K562 (cell line): ENCODE measurements around the gene ITPR2. TPM values are rescaled to one million over a fixed set of nuclear protein-coding genes. Genes with fewer than 3 reads are reported as not detected.

ENCODE experiments used
- ATAC-seq: fragments of 200-7000 bp; cut with Tn5 transposase; 3 replicates; pipeline ENCODE4 v1.9.1; 2020; ENCODE audit warnings: moderate library complexity
- BruUV-seq: library from RNA; stranded (reverse); fragments of 400-500 nt; replicated peaks from 2 replicates; lab custom pipeline; 2021; lab: Mats Ljungman, UMichigan
- CTCF ChIA-PET: fragments of 300-600 bp; formaldehyde crosslinking; extraction: SDS; loops from one replicate; lab custom pipeline; 2021; ENCODE audit warnings: low intra/inter-chr PET ratio; lab: Yijun Ruan, JAX
- POLR2A ChIA-PET: fragments of 300-600, 350-650 bp; sonication (Branson Sonifier 250); formaldehyde crosslinking; extraction: SDS; loops from one replicate; lab custom pipeline; 2021; ENCODE audit warnings: antibody characterized with exemption, inconsistent platforms; lab: Yijun Ruan, JAX
- DNase-seq, 4 experiments: peaks; one replicate each; pipeline versions ENCODE4 v3.0.0 to v3.0.0-alpha.2; 2011 to 2018; ENCODE audit warnings: low spot score in 3 of 4, mixed read lengths in 3 of 4; ENCODE audit errors: extremely low read depth in 1 of 4
- FAIRE-seq: peaks from 2 replicates; lab custom pipeline; 2011; peaks lifted over from hg19 to GRCh38; lab: Jason Lieb, UNC
- H2AFZ ChIP-seq: 2 replicates; pipeline ENCODE4 v1.6.0; 2011; ENCODE audit warnings: low read depth, low read length, control low read depth, inconsistent platforms
- H3K27ac ChIP-seq: fragments of 200-600 bp; 3 replicates; pipeline ENCODE4 v1.8.0; 2011; ENCODE audit warnings: low read depth, mild to moderate bottlenecking, control low read depth, inconsistent platforms, low read length, moderate library complexity, mixed read lengths; ENCODE audit errors: extremely low read depth
- H3K27me3 ChIP-seq, 2 experiments: fragments of 300-600 bp in 1 of 2; 2 replicates in 1 of 2; 3 replicates in 1 of 2; pipeline versions ENCODE4 v1.6.0 to v1.8.0; 2011; ENCODE audit warnings: inconsistent platforms in 2 of 2, low read length in 2 of 2, mild to moderate bottlenecking in 1 of 2, mixed read lengths in 1 of 2, moderate library complexity in 1 of 2; ENCODE audit not compliant: control insufficient read depth in 2 of 2, insufficient read depth in 2 of 2
- H3K36me3 ChIP-seq: fragments of 300-600 bp; 3 replicates; pipeline ENCODE4 v1.8.0; 2011; ENCODE audit warnings: mild to moderate bottlenecking, low read length, inconsistent platforms; ENCODE audit not compliant: control insufficient read depth, insufficient read depth
- H3K4me1 ChIP-seq, 2 experiments: fragments of 200-600 bp in 1 of 2; replicated peaks in 1 of 2; 2 replicates in 1 of 2; 3 replicates in 1 of 2; pipeline versions ENCODE4 v1.5.1 to v1.8.0; 2011; ENCODE audit warnings: inconsistent platforms in 2 of 2, low read length in 2 of 2, mild to moderate bottlenecking in 1 of 2, mixed read lengths in 1 of 2, moderate library complexity in 1 of 2; ENCODE audit not compliant: control insufficient read depth in 2 of 2, insufficient read depth in 2 of 2
- H3K4me2 ChIP-seq: 2 replicates; pipeline ENCODE4 v1.6.1; 2011; ENCODE audit warnings: low read length, control low read depth, inconsistent platforms, mixed read lengths; ENCODE audit not compliant: insufficient read depth
- H3K4me3 ChIP-seq: fragments of 200-600 bp; sonication (generic), shearing (Covaris generic); 2 replicates; pipeline ENCODE4 v1.5.1; 2016; ENCODE audit warnings: control low read depth, inconsistent platforms
- H3K79me2 ChIP-seq: fragments of 200-600 bp; 3 replicates; pipeline ENCODE4 v1.8.0; 2011; ENCODE audit warnings: low read length, inconsistent platforms; ENCODE audit not compliant: control insufficient read depth, insufficient read depth
- H3K9ac ChIP-seq, 2 experiments: 2 replicates each; pipeline versions ENCODE4 v1.6.0 to v1.6.1; 2011; ENCODE audit warnings: low read depth in 2 of 2, low read length in 2 of 2, control low read depth in 1 of 2, inconsistent platforms in 1 of 2, mild to moderate bottlenecking in 1 of 2, mixed read lengths in 1 of 2; ENCODE audit not compliant: insufficient read depth in 1 of 2
- H3K9me1 ChIP-seq: one replicate; pipeline ENCODE4 v1.6.0; 2011; ENCODE audit warnings: inconsistent platforms, mild to moderate bottlenecking, low read length, moderate library complexity; ENCODE audit not compliant: control insufficient read depth, insufficient read depth
- H3K9me3 ChIP-seq: replicated peaks from 2 replicates; pipeline ENCODE4 v1.5.1; 2011; ENCODE audit warnings: low read depth, low read length, inconsistent platforms; ENCODE audit not compliant: control insufficient read depth, insufficient read depth
- H4K20me1 ChIP-seq: replicated peaks from 2 replicates; pipeline ENCODE4 v1.6.1; 2011; ENCODE audit warnings: low read length, inconsistent platforms, mixed read lengths; ENCODE audit not compliant: control insufficient read depth, insufficient read depth
- BDP1 ChIP-seq: IDR thresholded peaks from 3 replicates; pipeline ENCODE4 v1.6.1; 2011; ENCODE audit not compliant: insufficient read length, insufficient read depth
- ESRRB ChIP-seq: fragments of 250-450 bp; sonication (Bioruptor Pico); IDR thresholded peaks from 2 replicates; pipeline ENCODE4 v1.5.0; 2020; ENCODE audit warnings: mild to moderate bottlenecking, moderate library complexity, borderline replicate concordance
- HEY1 ChIP-seq: fragments of 250-450 bp; sonication (Bioruptor Pico); IDR thresholded peaks from 2 replicates; pipeline ENCODE4 v1.5.0; 2020; ENCODE audit warnings: mild to moderate bottlenecking, moderate library complexity, borderline replicate concordance
- KAT7 ChIP-seq: sonication (generic); formaldehyde crosslinking; IDR thresholded peaks from 2 replicates; pipeline ENCODE4 v1.8.0; 2022; ENCODE audit warnings: missing genetic modification reagents, mild to moderate bottlenecking, borderline replicate concordance
- LEF1 ChIP-seq: fragments of 450-650 bp; IDR thresholded peaks from 2 replicates; pipeline ENCODE4 v1.6.1; 2016; ENCODE audit warnings: mild to moderate bottlenecking
- MTA3 ChIP-seq: fragments of 450-650 bp; formaldehyde crosslinking; IDR thresholded peaks from 2 replicates; pipeline ENCODE4 v1.6.1; 2017; ENCODE audit warnings: mild to moderate bottlenecking, borderline replicate concordance
- PHF8 ChIP-seq: fragments of 200-600 bp; sonication (generic); IDR thresholded peaks from 2 replicates; pipeline ENCODE4 v1.6.1; 2012; ENCODE audit warnings: mixed run types, mild to moderate bottlenecking, inconsistent platforms, low read length, moderate library complexity, borderline replicate concordance
- POLR2H ChIP-seq: IDR thresholded peaks from 2 replicates; pipeline ENCODE4 v1.6.1; 2016; ENCODE audit warnings: missing genetic modification characterization, low read depth, mild to moderate bottlenecking, control low read depth, missing compliant biosample characterization, moderate library complexity
- RBM25 ChIP-seq: fragments of 200-400 bp; formaldehyde crosslinking; IDR thresholded peaks from 2 replicates; pipeline ENCODE4 v1.6.1; 2018; ENCODE audit warnings: low read length, low read depth, moderate library complexity; ENCODE audit not compliant: severe bottlenecking
- SRSF9 ChIP-seq: fragments of 200-400 bp; formaldehyde crosslinking; IDR thresholded peaks from 2 replicates; pipeline ENCODE4 v1.6.1; 2017; ENCODE audit warnings: low read depth, low read length, borderline replicate concordance
- TAF1 ChIP-seq: IDR thresholded peaks from 2 replicates; pipeline ENCODE4 v1.6.1; 2011; ENCODE audit warnings: mild to moderate bottlenecking, low read length, moderate library complexity; ENCODE audit not compliant: insufficient read depth, control insufficient read depth, severe bottlenecking; ENCODE audit errors: extremely low read depth
- TRIM28 ChIP-seq: fragments of 450-650 bp; IDR thresholded peaks from 2 replicates; pipeline ENCODE4 v1.6.1; 2017
- ZNF165 ChIP-seq: fragments of 250-450 bp; sonication (Bioruptor Pico); IDR thresholded peaks from 2 replicates; pipeline ENCODE4 v1.4.0; 2020; ENCODE audit warnings: borderline replicate concordance
- ZNF217 ChIP-seq: sonication (generic); formaldehyde crosslinking; IDR thresholded peaks from 2 replicates; pipeline ENCODE4 v1.8.0; 2022; ENCODE audit warnings: mild to moderate bottlenecking, missing genetic modification reagents
- WGBS: fragments of 100-300 bp; shearing (Covaris generic); methylation state at CpG from one replicate; pipeline ENCODE4 v1.1.6; 2016; ENCODE audit warnings: low coverage, mixed read lengths; ENCODE audit not compliant: insufficient coverage; ENCODE audit errors: missing lambda C conversion rate; 5-methylcytosine and 5-hydroxymethylcytosine counted together
- in situ Hi-C: fragments of 300-500 bp; cut with MboI; formaldehyde crosslinking; loops from 4 replicates; pipeline ENCODE4 v1.15.0; 2018; ENCODE audit warnings: inconsistent platforms, mixed read lengths
- intact Hi-C: fragments of 100-400 bp; cut with micrococcal nuclease; formaldehyde crosslinking; loops from 2 replicates; pipeline ENCODE4 v1.14.2; 2022
- polyA plus RNA-seq, 8 experiments: library from polyadenylated mRNA; depleted of rRNA in 4 of 8; stranded (reverse) in 5 of 8; unstranded in 3 of 8; fragments of >200 nt; fragmentation: Nextera tagmentation in 2 of 8; fragmentation: Illumina TruSeq in 1 of 8; extraction: Ambion mirVana in 2 of 8; extraction: Trizol in 1 of 8; gene quantifications; 2 replicates each; pipeline versions ENCODE4 v1.2.1 to v1.2.3, GENCODE V29; 2011 to 2014; ENCODE audit warnings: inconsistent platforms in 1 of 8, missing spikeins in 1 of 8
- total RNA-seq, 7 experiments: library from RNA; depleted of rRNA in 6 of 7; stranded (reverse); fragments of >200 nt in 6 of 7; fragmentation: Illumina TruSeq in 2 of 7; extraction: Trizol in 2 of 7; gene quantifications; 2 replicates each; pipeline versions ENCODE4 v1.2.1 to v1.2.3, GENCODE V29; 2011 to 2021; ENCODE audit warnings: low replicate concordance in 1 of 7
- TF ChIP-seq, protein P1 (sequence below): sonication (generic); formaldehyde crosslinking; IDR thresholded peaks from 2 replicates; pipeline ENCODE4 v1.8.0; 2022; ENCODE audit warnings: mild to moderate bottlenecking, missing genetic modification reagents

The ITPR2 gene
- total and polyA plus RNA-seq, 9 of the 15 experiments (the other 6 are each of a cell fraction or from before 2014, with no cell fraction given): 0.21 to 3.3 (median 0.95) TPM

DNA sequence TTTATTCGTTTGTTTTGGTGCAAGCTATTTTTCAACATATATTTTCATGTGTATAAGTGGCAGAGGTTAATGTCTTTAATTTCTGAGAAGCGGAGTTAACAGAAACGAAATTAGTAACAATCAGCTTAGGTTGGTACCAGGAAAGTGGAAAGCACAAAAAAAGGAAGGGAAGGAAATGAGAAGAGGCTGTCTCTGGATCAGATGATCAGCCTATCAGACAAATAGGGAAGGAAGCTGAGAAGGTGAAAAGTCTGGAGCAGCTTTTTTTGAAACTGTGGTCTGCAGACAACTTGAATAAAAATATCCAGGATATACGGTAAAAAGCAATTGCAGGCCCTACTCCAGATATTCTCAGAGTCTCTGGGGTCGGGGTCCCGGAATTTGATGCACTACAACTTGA, 372.6 kb downstream of the ITPR2 start (continued):
- no peak for TF ChIP-seq ESRRB (CRISPR knock-in tag)

DNA sequence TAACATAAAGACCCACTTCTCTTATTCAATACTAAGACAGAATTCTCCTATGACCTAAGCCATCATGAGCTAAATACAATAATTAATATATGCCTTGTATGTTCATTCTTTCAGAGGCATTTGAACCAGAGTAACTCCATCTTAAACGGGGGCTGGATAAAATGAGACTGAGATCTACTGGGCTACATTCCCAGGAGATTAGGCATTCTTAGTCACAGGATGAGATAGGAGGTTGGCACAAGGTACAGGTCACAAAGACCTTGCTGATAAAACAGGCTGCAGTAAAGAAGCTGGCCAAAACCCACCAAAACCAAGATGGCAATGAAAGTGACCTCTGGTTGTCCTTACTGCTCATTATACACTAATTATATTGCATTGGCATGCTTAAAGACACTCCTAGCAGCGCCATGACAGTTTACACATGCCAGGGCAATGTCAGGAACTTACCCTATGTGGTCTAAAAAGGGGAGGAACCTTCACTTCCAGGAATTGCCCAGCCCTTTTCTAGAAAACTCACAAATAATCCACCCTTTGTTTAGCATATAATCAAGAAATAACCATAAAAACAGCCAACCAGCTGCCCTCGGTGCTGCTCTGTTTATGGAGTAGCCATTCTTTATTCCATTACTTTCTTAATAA, 376.9 kb downstream of the ITPR2 start:
- Histone ChIP-seq H3K36me3 (no peaks in the 10 kb centered on the region), H3K9me3 (no peaks in the 10 kb centered on the region), H3K4me1 (no peaks in the 10 kb centered on the region), H3K79me2 (no peaks in the 10 kb centered on the region), H2AFZ (no peak overlapping the region), H3K9ac (no peak overlapping the region), H3K27me3 (peaks cover 2 to 4% of the 10 kb centered on the region in 2 experiments; a peak in 2 of 5 replicates), H3K4me3 (no peak overlapping the region), H3K4me2 (no peak overlapping the region), H3K9me1 (no peaks in the 10 kb centered on the region), H4K20me1 (no peaks in the 10 kb centered on the region), H3K27ac (no peak overlapping the region)
- 3% methylated on average over 3 of the region's 3 CpGs for WGBS
- in situ Hi-C loops: no loop called here
- CTCF ChIA-PET: no interaction called here
- POLR2A ChIA-PET: no interaction called here
- intact Hi-C loops: no loop called here
- FAIRE-seq (no peak), ATAC-seq (no peak), DNase-seq (no peak)
- BruUV-seq: no TSS peak
- TF ChIP-seq LEF1 (no peak), MTA3 (no peak), ZNF217 (no peak), RBM25 (no peak), TAF1 (no peak), HEY1 (no peak), BDP1 (no peak), SRSF9 (no peak), PHF8 (no peak), KAT7 (CRISPR knock-in tag) (no peak), TRIM28 (no peak), POLR2H (no peak), ZNF165 (CRISPR knock-in tag) (no peak)
- TF ChIP-seq, protein P1, sequence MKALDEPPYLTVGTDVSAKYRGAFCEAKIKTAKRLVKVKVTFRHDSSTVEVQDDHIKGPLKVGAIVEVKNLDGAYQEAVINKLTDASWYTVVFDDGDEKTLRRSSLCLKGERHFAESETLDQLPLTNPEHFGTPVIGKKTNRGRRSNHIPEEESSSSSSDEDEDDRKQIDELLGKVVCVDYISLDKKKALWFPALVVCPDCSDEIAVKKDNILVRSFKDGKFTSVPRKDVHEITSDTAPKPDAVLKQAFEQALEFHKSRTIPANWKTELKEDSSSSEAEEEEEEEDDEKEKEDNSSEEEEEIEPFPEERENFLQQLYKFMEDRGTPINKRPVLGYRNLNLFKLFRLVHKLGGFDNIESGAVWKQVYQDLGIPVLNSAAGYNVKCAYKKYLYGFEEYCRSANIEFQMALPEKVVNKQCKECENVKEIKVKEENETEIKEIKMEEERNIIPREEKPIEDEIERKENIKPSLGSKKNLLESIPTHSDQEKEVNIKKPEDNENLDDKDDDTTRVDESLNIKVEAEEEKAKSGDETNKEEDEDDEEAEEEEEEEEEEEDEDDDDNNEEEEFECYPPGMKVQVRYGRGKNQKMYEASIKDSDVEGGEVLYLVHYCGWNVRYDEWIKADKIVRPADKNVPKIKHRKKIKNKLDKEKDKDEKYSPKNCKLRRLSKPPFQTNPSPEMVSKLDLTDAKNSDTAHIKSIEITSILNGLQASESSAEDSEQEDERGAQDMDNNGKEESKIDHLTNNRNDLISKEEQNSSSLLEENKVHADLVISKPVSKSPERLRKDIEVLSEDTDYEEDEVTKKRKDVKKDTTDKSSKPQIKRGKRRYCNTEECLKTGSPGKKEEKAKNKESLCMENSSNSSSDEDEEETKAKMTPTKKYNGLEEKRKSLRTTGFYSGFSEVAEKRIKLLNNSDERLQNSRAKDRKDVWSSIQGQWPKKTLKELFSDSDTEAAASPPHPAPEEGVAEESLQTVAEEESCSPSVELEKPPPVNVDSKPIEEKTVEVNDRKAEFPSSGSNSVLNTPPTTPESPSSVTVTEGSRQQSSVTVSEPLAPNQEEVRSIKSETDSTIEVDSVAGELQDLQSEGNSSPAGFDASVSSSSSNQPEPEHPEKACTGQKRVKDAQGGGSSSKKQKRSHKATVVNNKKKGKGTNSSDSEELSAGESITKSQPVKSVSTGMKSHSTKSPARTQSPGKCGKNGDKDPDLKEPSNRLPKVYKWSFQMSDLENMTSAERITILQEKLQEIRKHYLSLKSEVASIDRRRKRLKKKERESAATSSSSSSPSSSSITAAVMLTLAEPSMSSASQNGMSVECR (CRISPR knock-in tag): no peak
